GM18526 (cell line): ENCODE data around the gene ITIH4.

Experiments
- POLR2A ChIP-seq: IDR thresholded peaks from 3 replicates; pipeline ENCODE4 v1.6.1; 2011; ENCODE audit not compliant: insufficient read length; ENCODE audit errors: extremely low read depth

ITIH4 gene

GRCh38 chr3:52841211-52841980 lies 10.9 kb upstream of the ITIH4 start:
- no peak for TF ChIP-seq POLR2A

- TF ChIP-seq POLR2A: no peak
These were observed 9.5 kb upstream of the ITIH4 start for GRCh38 chr3:52839892-52840545.

GRCh38 chr3:52839268-52839575 lies 8.8 kb upstream of the ITIH4 start:
- TF ChIP-seq POLR2A: no peak

- TF ChIP-seq POLR2A: no peak
These were observed 8.2 kb upstream of the ITIH4 start for GRCh38 chr3:52838561-52839267.

GRCh38 chr3:52836986-52837385 lies 6.5 kb upstream of the ITIH4 start:
- TF ChIP-seq POLR2A: no peak

GRCh38 chr3:52836471-52836845 lies 6.0 kb upstream of the ITIH4 start:
- no peak for TF ChIP-seq POLR2A

- TF ChIP-seq POLR2A: no peak
These were observed 5.4 kb upstream of the ITIH4 start for GRCh38 chr3:52835766-52836470.

GRCh38 chr3:52834871-52835501 lies 4.5 kb upstream of the ITIH4 start, which contains the start of gene MUSTN1:
Gene MUSTN1 (minus strand): TSS chr3:52835019. CDS start chr3:52834948, 71 bp downstream.
- TF ChIP-seq POLR2A: no peak

- no peak for TF ChIP-seq POLR2A
These were observed 2.7 kb upstream of the ITIH4 start for GRCh38 chr3:52833202-52833601.

GRCh38 chr3:52831500-52832301 lies 1.2 kb upstream of the ITIH4 start:
- TF ChIP-seq POLR2A: no peak

- no peak for TF ChIP-seq POLR2A
These were observed 487 bp downstream of the ITIH4 start for GRCh38 chr3:52829906-52830463.

GRCh38 chr3:52829482-52829881 lies 990 bp downstream of the ITIH4 start:
- no peak for TF ChIP-seq POLR2A

- TF ChIP-seq POLR2A: no peak
These were observed 2.6 kb downstream of the ITIH4 start for GRCh38 chr3:52827866-52828376.

- no peak for TF ChIP-seq POLR2A
These were observed 3.0 kb downstream of the ITIH4 start for GRCh38 chr3:52827441-52827840.
